C1 segment of cervical spinal cord (tissue), 14 donors: ENCODE measurements around the gene KDM1B.
"Not testable (repeated sequence)": the region's sequence is repeated elsewhere in the genome, so short reads cannot be mapped to it uniquely, and the experiment has no call there.

Experiments used
- DNase-seq, 14 donors: peaks; one replicate each; lab custom pipeline; 2025; lab: John Stamatoyannopoulos, UW

The KDM1B gene

GRCh38 chr6:18187701-18188100 is 32.5 kb downstream of the KDM1B start:
- DNase-seq: no peak

DNA sequence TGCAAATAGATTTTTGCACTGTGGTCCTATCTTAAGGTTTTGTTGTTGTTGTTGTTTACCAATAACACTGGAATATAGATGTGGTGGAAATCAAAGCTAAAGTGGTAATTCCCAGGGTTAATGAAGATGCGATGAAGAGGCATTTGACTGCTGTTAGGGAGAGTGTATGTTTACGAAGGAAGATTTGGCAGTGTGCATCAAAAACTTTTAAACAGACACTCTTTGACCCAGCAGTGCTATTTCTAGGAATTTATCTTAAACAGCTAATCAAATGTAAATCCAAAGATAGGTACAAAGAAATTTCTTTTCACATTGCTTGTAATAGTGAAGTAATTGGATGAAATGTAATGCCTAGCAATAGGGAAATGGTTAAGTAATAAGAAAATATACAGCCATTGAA is 34.0 kb downstream of the KDM1B start:
- DNase-seq: no peak

GRCh38 chr6:18192026-18192425 is 36.8 kb downstream of the KDM1B start:
- DNase-seq: no peak

GRCh38 chr6:18203786-18204185 is 48.6 kb downstream of the KDM1B start:
- DNase-seq: no peak

GRCh38 chr6:18204691-18205090 is 49.5 kb downstream of the KDM1B start:
- DNase-seq: no peak

DNA sequence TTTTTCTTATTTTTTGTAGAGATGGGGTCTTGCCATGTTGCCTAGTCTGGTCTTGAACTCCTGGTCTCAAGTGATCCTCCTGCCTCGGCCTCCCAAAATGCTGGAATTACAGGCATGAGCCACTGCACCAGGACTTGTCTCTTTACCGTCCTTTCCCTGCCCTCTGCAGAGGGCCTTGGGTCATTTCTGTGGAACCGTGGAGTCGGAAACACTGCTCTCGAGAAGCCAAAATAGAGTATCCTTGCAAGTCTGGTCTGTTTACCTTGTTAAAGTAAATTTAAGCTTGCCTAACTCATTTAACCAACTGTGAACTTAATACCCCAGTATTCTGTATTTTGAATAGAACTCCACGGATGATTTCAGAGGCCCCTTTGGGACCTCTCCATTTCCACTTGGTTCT is 51.4 kb downstream of the KDM1B start:
- DNase-seq: no peak

DNA sequence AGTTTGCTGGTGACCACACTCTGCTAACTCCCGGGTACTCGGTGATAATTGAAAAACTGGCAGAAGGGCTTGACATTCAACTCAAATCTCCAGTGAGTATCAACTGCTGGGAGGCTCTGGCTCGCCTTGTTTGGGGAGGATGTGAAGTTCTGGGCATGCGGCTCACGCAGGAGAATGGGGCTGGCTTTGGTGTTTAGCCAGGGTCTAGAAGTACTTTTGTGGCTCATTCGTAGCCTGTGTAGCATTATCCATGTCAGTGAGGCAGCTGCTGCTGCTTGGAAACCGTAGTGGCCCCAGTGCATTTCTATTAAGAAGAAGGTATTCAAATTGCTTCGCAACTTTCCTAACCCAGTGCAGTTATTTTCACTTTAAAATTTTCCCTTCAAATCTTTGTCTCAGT is 52.2 kb downstream of the KDM1B start:
- DNase-seq: peak in 7 of 14 donors; percentile 9 to 27 (median 18)

GRCh38 chr6:18207949-18208348 is 52.7 kb downstream of the KDM1B start:
- DNase-seq: no peak

DNA sequence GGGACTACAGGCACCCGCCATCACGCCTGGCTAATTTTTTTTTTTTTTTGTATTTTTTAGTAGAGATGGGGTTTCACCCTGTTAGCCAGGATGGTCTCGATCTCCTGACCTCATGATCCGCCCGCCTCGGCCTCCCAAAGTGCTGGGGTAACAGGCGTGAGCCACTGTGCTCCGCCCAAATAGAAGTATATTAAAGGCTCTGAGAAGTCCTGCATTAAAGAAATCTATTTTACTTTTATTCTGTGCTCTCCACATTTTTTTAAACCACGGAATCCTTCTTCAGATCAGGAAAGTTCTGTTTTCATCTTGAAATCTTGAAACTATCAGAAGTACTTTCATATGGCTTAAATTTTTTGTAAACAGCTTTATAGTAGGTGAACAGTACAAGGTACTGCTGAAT is 53.6 kb downstream of the KDM1B start:
- not testable (repeated sequence) for DNase-seq

DNA sequence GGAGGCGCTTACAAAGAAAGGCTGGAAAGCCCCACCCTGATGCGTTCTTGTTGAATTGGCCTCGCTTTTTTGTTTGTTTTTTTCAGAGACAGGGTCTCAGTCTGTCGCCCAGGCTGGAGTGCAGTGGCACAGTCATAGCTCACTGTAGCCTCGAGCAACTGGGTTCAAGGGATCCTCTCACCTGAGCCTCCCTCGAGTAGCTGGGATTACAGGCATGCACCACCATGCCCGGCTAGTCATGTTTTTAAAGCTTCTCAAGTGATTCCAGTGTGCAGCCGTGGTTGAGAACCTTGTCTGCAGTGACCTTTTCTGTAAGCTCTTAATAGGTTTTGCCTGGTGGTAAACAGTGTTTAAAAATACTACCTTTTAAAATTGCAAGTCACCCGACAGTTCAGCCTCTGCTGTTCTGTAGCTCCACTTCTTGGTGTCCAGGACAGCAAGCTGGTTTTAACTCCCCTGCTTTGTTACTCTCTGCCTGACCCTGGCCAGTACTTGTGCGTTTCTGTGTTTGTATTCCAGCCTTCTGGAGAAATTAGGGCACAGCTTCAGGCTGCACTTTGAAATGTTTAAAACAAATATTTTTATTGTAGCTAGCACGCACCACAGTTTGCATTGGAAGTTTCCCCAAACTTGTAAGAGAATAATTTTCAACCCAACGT is 54.4 kb downstream of the KDM1B start:
- DNase-seq: no peak

GRCh38 chr6:18210707-18211106 is 55.5 kb downstream of the KDM1B start:
- DNase-seq: no peak

GRCh38 chr6:18211338-18211737 is 56.1 kb downstream of the KDM1B start:
- no peak for DNase-seq

DNA sequence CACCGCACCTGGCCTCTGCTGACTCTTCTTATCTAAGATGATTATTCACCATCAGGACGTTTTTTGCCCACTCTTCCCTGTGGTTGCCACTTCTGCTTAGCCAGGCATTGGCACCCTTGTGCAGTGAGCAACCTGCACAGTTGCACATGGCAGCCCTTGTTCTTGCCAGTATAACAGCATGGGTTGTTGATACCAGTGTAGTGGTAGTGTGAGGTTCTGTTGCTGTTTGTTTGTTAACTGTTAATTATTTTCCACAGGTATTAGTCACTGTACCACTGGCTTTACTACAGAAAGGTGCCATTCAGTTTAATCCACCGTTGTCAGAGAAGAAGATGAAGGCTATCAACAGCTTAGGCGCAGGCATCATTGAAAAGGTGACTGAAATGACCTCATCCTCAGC is 57.0 kb downstream of the KDM1B start:
- DNase-seq: no peak

GRCh38 chr6:18213439-18213838 is 58.2 kb downstream of the KDM1B start:
- no peak for DNase-seq

DNA sequence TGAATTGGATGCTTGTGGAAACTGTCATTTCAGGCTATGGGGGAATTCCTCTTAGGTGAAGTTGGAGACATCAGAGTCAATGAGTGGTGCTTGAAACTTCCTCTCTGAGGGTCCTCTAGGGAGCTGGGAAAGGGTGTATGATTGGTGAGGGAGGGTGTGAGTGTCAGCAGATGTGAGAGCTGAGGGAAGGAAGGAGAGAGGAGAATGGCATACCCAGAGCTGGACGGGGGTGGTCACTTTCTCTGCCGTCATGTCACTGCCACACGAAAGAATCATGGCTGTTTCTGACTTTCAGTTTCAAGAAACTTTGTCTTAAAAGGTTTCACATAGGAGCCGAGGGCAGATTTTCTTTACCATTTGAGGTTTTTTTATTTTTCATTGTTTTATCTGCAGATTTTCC is 58.8 kb downstream of the KDM1B start:
- DNase-seq: no peak

DNA sequence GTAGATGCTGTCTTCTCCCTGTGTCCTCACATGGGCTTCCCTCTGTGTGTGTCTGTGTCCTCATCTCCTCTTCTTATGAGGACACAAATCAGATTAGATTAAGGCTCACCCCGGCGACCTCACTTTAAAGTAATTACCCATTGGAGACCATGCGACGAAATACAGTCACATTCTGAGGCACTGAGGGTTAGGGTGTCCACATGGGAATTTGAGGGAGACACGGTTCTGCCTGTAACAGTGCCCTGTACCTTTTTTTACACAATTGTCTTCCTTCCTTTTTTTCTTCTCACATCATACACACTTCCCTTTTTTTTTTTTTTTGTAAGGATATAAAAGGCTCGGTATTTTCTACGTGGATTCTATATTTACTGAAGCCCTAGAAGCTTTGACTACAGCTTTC is 60.2 kb downstream of the KDM1B start:
- DNase-seq: no peak

DNA sequence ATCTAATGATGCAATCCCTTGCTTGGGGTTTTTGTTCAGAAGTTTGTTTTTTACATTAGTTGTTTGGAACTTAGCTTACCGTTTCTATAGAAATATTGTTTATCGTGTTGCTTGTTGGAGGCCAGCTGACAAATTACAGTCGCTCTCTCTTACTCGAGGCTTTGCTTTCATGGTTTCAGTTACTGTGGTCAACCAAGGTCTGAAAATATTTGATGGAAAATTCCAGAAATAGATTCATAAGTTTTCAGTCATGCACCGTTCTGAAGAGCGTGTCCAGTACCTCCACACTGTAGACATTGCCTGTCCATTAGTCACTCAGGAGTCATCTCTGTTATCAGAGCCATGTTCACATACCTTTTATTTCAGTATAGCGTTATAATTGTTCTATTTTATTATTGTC is 61.2 kb downstream of the KDM1B start:
- DNase-seq: no peak

- DNase-seq: no peak
These were observed 63.0 kb downstream of the KDM1B start for GRCh38 chr6:18218233-18218632.

DNA sequence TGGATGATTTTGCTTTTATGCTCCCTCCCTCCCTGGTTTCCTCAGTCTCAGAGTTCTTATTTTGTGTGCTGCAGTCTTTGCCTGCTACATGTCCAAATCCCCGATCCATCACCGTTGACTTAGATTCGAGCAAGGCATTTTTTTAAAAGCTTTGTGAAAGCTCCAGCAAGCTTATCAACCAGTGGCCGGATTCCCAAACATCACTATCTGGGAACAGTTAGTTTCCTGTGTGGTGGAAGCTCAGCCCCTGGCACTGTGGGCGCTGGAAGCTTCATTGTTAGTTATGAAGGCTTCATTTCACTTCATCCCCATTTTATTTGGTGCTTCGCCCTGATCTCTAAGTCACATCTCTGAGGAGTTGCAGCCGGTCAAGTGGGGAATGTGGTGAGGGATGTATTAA is 64.4 kb downstream of the KDM1B start:
- DNase-seq: peak in 1 of 14 donors; percentile 9

DNA sequence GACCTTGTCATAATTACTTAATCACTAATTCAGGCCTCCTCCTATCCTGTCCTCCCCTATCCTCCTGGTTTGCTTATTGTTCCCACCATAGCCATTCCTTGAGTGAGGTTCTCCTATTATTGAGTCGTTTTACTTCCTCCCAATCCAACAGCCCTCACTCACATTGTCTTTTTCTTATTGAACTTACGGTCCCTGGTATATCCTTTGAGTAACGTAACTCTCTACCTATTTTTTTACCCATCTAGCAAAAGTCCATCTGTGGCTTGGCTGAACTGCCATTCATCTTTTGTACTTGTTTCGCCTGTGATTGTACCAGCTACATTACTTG is 66.0 kb downstream of the KDM1B start:
- DNase-seq: no peak

- not testable (repeated sequence) for DNase-seq
These were observed 71.4 kb downstream of the KDM1B start for GRCh38 chr6:18226451-18227105.

DNA sequence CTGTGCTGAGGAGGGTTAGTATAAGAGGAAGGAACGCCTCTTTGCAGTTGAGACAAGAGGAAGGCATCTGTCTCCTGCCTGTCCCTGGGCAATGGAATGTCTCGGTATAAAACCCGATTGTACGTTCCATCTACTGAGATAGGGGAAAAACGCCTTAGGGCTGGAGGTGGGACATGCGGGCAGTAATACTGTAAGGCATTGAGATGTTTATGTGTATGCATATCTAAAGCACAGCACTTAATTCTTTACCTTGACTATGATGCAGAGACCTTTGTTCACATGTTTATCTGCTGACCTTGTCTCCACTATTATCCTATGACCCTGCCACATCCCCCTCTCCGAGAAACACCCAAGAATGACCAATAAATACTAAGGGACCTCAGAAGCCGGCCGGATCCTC is 71.9 kb downstream of the KDM1B start:
- DNase-seq: not testable (repeated sequence)

DNA sequence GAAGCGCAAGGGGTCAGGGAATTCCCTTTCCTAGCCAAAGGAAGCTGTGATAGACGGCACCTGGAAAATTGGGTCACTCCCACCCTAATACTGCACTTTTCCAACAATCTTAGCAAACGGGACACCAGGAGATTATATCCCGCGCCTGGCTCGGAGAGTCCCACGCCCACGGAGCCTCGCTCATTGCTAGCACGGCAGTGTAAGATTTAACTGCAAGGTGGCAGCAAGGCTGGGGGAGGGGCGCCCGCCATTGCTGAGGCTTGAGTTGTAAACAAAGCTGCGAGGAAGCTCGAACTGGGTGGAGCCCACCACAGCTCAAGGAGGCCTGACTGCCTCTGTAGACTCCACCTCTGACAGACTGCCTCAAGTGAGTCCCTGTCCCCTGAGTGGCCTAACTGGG is 73.4 kb downstream of the KDM1B start:
- DNase-seq: not testable (repeated sequence)

DNA sequence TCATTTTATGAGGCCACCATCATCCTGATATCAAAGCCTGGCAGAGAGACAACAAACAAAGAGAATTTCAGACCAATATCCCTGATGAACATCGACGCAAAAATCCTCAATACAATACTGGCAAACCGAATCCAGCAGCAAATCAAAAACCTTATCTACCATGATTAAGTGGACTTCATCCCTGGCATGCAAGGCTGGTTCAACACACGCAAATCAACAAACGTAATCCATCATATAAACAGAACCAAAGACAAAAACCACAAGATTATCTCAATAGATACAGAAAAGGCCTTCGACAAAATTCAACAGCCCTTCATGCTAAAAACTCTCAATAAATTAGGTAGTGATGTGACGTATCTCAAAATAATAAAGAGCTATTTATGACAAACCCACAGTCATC is 76.6 kb downstream of the KDM1B start:
- not testable (repeated sequence) for DNase-seq
